ENCODE measurements around the gene NBEAL1. TPM values are rescaled to one million over a fixed set of nuclear protein-coding genes. Genes with fewer than 3 reads are reported as not detected.
"Not testable (repeated sequence)": the region's sequence is repeated elsewhere in the genome, so short reads cannot be mapped to it uniquely, and the experiment has no call there.

Gene NBEAL1
- 10 to 100 TPM; 37.4 to 60.8 TPM for total RNA-seq
- long read RNA-seq, donor 1, partial matches to known transcripts = 2 of 5 reads
- long read RNA-seq, donor 1, other reads (novel, unspliced or antisense) = 3 of 5 reads
- long read RNA-seq, donor 2, partial matches to known transcripts = 5 of 8 reads
- long read RNA-seq, donor 2, other reads (novel, unspliced or antisense) = 2 of 8 reads

DNA sequence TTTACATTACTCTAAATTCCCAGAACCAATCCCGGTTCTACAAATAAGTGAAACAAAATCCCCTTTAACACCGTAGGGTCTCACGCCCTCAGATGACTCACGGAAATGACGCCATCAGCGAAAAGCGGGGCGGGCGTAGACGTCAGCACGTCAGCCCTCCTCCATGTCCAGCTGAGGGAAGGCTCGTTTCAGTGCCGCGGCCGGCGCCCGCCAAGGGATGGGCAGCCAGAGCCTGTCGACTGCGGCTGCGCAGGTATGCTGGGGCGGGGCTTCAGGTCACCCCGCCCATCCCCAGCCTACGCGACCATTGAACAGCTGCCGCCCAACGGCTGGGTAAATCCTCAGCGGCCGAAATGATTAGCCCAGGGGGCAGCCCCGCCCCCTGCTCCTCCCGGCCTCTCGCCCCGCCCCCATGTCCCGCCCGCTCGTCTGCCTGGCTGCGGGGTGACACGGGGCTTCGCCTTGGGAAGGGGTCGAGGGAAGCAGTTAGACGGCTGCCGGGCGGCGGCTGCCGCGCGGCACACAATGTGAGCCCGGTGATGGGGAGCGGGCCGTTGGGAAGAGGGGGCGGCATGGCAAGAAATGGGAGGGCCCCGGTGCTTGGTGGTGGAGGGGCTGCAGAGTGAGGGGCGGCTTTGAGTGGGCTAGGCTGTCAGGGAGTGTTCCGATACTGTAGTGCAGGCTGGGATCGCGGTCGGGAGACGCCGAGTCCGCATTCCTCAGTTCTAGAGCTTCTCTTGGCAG, at the start of gene NBEAL1:
TSS of gene NBEAL1 (plus strand) at position 420 of the 744 bp plus-strand sequence. CDS start 1,510 bp downstream, outside the sequence.
- DNase-seq (ENCODE audit: low spot score) = peak; percentile 100
- intact Hi-C loops (cut with DNase I) = no loop called here

DNA sequence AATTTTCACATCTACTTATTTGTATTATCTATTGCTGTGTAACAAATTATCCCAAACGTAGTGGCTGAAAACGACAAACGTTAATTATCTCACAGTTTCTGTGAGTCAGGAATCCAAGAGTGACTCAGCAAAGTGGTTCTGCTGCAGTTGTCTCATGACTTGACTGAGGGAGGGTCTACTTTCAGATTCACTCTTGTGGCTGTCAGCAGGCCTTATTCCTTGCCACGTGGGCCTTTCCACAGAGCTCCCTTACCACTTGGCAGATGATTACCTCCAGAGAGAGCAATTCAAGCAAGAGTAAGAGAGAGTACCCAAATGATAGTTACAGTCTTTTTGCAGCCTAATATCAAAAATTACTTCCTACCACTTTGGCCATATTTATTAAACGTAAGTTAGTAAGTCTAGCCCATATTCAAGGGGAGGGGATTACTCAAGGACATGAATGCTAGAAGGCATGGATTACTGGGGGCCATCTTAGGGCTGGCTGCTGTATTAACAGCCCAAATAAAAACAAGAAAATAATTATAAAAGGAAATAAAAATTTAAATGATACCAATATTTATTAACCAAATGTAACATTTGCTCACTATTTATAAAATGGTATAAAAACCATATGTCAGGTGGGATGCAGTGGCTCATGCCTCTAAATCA, 48.7 kb upstream of the NBEAL1 start:
- intact Hi-C loops (cut with DNase I) = no loop called here
- no peak for DNase-seq (ENCODE audit: low spot score)

DNA sequence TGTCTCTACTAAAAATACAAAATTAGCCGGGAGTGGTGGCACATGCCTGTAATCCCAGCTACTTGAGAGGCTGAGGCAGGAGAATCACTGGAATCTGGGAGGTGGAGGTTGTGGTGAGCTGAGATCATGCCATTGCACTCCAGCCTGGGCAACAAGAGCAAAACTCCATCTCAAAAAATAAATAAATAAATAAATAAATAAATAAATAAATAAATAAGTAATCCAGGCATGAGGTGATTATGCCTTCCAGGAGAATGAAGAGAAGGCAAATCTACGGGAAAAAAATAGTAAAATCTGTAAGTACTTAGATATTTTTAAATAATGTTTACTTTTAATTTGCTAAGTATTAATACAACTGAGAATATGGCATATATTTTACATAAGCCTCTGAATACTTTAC, 45.3 kb upstream of the NBEAL1 start:
- DNase-seq (ENCODE audit: low spot score); intact Hi-C loops (cut with DNase I): not testable (repeated sequence)

DNA sequence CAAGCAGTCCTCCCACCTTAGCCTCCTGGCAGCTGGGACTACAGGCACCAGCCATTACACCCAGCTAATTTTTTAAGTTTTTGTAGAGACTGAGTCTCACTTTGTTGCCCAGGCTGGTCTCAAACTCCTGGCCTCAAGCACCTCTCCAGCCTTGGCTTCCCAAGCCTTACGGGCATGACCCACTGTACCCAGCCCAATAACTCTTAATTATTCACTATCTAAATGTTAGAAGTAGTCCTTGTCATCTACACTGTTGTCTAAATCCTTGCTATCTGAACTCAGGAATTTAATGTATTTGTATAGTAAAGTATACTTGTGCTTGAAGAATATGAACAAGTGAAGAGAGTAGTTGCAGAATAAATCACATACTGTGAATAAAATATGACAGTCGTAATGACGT, 37.9 kb upstream of the NBEAL1 start:
- no peak for DNase-seq (ENCODE audit: low spot score)
- intact Hi-C loops (cut with DNase I) = loop anchor here in 1 of 2 donors (5.0 kb wide), 1 partner anchor 470 kb away; no protein-coding TSS in a partner anchor

DNA sequence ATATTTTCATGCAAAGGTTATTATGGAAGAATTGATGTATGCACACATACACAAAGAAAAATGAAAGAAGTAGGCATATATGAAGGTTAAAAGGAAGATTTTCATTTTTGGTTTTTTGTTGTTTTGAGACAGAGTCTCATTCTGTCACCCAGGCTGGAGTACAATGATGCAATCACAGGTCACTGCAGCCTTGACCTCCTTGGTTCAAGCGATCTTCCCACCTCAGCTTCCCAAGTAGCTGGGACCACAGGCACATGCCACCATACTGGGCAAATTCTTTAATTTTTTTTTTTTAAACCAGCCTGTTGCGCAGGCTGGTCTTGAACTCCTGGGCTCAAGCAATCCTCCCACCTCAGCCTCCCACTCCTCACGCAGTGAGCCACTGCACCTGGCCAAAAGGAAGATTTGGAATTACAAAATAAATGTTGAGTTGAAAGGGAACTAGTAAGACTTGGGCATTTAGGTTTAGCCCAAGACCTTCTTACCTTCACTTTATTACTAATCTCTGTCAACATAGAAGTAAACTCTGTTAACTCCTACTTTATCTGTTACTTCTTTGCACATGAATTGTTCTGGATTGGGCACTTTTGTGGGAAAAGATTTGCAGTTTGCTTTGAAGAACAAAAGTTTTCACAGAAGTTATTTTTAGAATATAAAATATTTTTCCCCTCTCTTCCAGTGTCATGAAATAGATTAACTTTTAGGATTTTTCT, 31.7 kb upstream of the NBEAL1 start:
- intact Hi-C loops (cut with DNase I) = no loop called here
- DNase-seq (ENCODE audit: low spot score) = no peak

DNA sequence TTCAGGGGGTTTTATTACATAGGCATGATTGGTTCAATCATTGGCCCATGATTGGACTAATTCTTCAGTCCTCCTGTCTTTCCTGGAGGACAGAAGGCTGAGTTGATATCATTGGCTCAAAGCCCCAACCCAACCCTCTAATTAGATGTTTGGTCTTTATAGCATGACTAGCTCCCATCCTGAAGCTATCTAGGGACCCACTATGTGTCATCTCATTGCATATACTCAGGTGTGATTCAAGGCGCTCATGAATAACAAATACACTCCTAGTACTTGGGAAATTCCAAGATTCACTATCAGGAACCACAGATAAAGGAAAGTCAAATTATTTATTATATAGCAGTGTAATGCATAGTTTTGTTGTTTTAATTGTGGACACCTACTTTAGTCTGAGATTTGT, 24.9 kb upstream of the NBEAL1 start:
- intact Hi-C loops (cut with DNase I) = no loop called here
- no peak for DNase-seq (ENCODE audit: low spot score)

DNA sequence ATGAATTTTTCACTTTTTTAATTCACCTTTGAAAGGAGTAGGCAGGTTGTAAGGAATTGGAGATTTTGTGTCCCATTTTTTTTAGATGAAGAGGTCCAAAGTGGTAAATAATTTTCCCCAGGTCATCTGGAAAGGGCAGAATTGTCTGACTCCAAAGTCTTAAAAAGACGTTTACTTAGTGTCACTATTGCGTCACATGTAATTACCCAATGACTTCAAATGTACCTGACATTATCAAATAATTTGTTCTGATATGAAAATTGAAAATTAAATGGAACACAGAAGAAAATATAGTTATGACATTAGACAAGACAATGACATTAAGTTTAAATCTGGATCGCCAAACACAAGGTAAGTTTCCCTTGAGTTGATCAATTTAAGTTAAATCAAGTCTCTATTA, 24.2 kb upstream of the NBEAL1 start:
- intact Hi-C loops (cut with DNase I) = no loop called here

DNA sequence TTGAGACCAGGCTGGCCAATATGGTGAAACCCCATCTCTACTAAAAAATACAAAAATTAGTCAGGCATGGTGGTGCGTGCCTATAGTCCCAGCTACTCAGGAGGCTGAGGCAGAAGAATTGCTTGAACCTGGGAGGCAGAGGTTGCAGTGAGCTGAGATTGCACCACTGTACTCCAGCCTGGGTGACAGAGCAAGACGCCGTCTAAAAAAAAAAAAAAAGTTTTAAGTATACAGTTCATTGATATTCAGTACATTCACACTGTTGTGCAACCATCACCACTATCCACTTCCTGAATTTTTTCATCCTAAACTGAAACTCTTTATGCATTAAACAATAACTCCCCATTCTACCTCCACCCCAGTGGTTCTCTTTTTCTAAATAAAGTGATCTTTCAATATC, 17.6 kb upstream of the NBEAL1 start:
- intact Hi-C loops (cut with DNase I); DNase-seq (ENCODE audit: low spot score): not testable (repeated sequence)

More for the DNA sequence above, 24.2 kb upstream of the NBEAL1 start:
- DNase-seq (ENCODE audit: low spot score) = no peak

DNA sequence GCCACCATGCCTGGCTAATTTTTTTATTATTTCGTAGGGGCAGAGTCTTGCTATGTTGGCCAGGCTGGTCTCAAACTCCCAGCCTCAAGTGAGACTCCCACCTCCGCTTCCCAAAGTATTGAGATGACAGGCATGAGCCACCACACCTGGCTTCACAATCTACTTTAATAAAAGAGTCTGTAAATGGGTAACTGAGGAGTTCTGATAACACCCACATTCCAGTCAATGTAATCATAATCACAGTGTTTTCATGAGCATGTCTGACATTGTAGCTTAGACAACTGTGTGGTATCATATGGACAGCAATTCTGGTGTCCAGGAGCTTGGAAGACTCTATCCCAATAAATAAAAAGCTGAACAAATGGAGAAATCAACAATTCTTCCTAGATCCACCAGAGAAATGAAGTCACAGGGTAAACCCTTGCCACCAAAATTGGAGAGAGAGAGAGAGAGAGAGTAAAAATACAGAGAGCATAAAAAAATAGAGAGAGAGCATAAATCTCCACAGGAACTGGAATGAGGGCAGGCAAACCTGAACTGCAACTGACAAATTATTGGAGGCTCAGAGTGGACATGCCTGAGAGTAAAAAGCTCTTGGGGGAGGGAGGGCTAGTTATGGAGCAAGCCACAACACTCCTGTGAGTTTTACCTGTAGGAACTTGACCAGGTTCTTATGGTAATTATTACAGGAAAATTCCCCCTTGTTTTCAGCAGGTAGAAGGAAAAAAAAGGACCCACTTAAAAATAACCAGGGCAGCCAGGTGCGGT, 12.4 kb upstream of the NBEAL1 start:
- intact Hi-C loops (cut with DNase I) = no loop called here
- no peak for DNase-seq (ENCODE audit: low spot score)

DNA sequence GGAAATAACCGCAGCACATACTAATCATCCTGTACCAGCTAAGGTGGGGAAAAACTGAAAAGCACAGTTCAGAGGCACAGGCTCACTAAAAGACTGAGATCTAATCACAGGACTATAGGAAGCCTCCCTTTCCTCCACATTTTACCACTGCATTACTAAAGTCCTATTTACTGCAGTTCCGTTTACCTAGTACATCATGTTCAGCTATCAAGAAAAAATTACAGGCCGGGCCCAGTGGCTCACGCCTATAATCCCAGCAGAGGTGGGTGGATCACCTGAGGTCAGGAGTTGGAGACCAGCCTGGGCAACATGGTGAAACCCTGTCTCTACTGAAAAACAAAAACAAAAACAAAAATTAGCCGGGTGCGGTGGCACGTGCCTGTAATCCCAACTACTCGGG, 11.0 kb upstream of the NBEAL1 start:
- intact Hi-C loops (cut with DNase I) = no loop called here

DNA sequence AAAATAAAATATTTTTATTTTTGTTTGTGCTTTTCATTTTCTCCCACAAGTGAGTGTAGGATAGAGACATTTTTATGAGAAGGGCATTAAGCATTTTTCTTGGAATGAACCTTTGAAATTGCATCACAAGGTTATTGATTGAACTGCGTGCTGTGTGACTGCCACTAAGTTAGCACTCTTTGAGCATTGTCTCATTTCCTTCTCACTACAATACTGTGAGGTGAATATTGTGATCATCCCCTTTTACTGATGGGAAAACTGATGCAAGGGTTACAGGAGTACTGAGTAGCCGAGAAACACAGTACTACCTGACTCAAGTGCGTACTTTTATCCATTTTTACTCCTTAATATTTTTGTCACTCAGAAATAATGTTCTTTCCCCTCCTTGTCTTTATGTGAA, 2.0 kb downstream of the NBEAL1 start:
- intact Hi-C loops (cut with DNase I) = no loop called here
- no peak for DNase-seq (ENCODE audit: low spot score)

More for the DNA sequence above, 11.0 kb upstream of the NBEAL1 start:
- DNase-seq (ENCODE audit: low spot score) = no peak

DNA sequence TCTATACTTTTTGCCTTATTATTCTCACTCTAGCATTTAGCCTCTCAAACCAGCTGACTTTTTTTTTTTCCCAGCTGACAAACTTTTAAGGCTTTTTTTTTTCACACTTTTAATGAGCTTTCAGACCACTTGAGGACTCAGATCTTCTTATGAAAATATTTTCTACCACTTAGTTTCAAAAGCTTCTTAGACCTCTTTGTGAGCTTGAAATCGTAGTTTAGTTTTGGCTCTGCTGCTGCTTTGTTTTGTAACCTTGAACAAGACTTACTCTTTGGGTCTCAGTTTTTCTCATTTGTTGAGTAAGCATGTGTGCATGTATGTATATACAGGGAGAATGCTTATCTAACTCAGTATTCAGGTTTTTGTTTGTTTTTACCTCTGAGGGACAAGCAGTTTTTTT, 3.5 kb downstream of the NBEAL1 start:
- intact Hi-C loops (cut with DNase I) = no loop called here
- no peak for DNase-seq (ENCODE audit: low spot score)

DNA sequence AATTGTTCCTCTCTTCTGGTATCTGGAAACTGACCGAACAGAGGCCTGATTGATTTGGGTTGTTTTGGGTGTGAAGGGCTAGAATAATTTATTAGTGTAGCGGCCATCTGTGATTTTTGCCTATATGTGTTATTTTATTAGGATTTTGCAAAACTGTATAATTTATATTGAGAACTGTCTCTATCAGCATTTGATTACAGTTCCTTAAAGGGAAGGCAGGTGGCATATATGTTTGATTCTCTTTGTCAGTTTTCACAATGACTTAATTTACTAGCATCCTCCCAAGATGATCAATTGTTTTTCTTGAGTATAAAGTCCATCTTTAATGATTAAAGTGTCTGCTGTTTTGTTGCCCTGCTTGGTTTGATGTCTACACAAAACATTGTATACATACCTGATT, 4.5 kb downstream of the NBEAL1 start:
- DNase-seq (ENCODE audit: low spot score) = no peak
- intact Hi-C loops (cut with DNase I) = no loop called here

DNA sequence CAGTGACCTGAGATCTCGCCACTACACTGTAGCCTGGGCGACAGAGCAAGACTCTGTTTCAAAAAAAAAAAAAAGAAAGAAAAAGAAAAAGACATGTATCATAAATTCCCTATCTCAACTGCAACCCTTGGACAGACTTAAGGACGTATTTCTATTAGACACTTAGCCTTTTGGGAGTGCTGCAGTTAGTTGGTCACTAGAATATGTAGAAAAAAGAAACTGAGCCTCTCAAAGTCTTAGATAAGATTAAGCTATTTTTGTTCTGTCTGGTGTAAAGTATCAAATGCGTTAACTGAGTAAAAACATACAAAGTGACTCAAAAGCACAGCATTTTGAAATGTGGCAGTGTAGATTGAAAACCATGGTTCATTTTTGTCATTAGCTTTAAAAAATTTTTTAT, 7.3 kb downstream of the NBEAL1 start:
- no peak for DNase-seq (ENCODE audit: low spot score)
- intact Hi-C loops (cut with DNase I) = no loop called here

DNA sequence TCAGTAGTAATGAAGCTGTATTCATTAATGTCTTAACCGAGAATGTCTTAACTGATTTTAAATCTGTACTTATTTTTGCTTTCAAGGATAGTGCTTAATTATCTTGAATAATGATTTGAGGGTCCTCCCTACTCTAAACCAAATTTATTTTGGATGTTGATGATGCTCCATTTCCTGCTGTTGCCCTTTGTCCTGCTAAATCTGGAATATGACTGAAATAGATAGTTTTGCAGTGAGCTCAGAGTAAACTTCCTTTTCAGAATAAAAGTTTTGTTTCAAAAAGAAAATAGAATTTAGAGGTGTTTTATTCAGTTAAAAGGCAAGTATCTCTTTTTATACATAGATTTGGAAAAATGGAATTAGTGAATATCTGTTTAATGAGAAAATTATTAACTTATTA, 8.1 kb downstream of the NBEAL1 start:
- intact Hi-C loops (cut with DNase I) = no loop called here
- no peak for DNase-seq (ENCODE audit: low spot score)

DNA sequence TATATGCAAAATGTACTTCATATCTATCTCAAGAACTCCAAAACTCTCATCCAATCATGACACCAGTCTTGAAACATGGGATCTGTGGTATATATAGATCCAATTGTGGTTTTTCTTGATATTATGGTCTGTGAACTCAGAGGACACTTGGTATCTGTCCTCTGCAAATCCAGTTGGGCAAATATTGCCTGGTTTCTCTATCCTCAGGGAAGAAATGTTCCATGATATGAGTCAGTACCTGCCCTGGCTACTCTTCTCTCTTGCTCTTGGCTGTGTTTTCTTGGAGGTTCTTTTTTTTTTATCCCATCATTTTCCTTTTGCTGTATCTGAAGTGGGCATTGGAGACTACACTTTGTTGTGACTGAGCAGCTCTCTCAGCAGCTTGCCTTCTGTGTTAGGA, 10.9 kb downstream of the NBEAL1 start:
- DNase-seq (ENCODE audit: low spot score) = no peak
- intact Hi-C loops (cut with DNase I) = no loop called here

DNA sequence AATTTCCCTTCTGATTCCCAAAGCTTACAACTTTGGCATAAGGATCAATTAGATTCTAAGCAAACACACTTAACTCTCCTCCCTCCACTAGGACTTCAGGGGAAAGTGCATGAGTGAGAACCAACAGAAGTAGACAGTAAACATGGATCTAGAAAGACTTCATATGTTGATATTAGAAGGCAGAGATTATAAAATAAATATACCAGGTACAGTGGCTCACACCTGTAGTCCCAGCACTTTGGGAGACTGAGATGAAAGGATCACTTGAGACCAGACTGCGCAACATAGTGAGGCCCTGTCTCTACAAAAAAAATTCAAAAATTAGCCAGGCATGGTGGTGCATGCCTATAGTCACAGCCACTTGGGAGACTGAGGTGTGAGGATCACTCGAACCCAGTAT, 15.9 kb downstream of the NBEAL1 start:
- DNase-seq (ENCODE audit: low spot score) = no peak
- intact Hi-C loops (cut with DNase I) = no loop called here

DNA sequence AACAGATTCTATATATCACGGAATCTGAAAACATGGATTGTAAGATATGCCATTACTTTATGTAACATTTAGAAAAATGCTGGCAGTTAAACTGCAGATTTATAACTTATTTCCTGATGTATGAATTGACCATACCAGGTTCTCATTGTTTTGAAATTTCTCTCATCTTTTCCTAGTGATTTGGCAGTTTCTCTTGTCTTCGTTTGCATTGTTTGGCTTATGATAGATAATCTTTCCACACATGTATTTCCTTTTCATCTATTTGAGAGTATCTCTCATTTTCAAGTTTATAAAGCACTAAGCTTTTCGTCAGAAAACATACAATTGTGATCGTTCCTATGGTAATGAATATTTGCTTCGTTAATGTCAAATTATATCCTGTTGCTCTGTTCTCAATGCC, 16.3 kb downstream of the NBEAL1 start:
- intact Hi-C loops (cut with DNase I) = no loop called here
- DNase-seq (ENCODE audit: low spot score) = no peak

DNA sequence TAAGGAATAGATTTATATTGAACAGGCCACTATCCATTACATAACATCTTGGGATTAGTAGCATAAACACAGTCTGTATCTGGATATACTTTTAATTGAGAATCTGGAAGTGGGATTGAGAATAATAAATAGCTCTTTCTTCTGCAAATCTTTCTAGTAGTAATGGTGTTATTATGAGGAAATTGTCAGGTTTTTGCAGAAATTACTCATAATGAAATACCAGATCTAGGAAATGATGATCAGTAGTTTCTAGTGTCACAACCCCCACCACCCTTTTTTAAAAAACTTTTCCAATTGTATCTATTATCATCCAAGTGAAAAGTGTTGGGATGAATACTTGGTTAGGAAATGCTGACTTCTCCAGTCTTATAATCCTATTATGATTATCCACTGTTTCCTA, 18.7 kb downstream of the NBEAL1 start:
- intact Hi-C loops (cut with DNase I) = no loop called here
- no peak for DNase-seq (ENCODE audit: low spot score)
